IMR-90 (cell line): ENCODE data around the gene HOXA13. TPM values are rescaled to one million over a fixed set of nuclear protein-coding genes. Genes with fewer than 3 reads are reported as not detected.

Source experiments
- ATAC-seq: fragments of 200-7000 bp; cut with Tn5 transposase; 2 replicates; pipeline ENCODE4 v1.9.1; 2020; ENCODE audit warnings: low read depth, mild to moderate bottlenecking, moderate library complexity
- BruUV-seq: library from RNA; stranded (reverse); fragments of 400-500 nt; replicated peaks from 2 replicates; lab custom pipeline; 2021; lab: Mats Ljungman, UMichigan
- CTCF ChIA-PET: fragments of 300-600 bp; formaldehyde crosslinking; extraction: SDS; loops from one replicate; lab custom pipeline; 2021; ENCODE audit warnings: antibody characterized with exemption; lab: Yijun Ruan, JAX
- POLR2A ChIA-PET: fragments of 300-600 bp; sonication (Branson Sonifier 250); formaldehyde crosslinking; loops from one replicate; lab custom pipeline; 2022; ENCODE audit warnings: antibody characterized with exemption; ENCODE audit not compliant: unreplicated experiment; lab: Charles Lee
- DNase-seq: peaks from one replicate; pipeline ENCODE4 v3.0.0; 2013
- H2AFZ ChIP-seq: replicated peaks from 2 replicates; pipeline ENCODE3; 2013; ENCODE audit warnings: low read length, mild to moderate bottlenecking; ENCODE audit not compliant: poor library complexity
- H2AK5ac ChIP-seq: 2 replicates; pipeline ENCODE4 v1.6.1; 2013; ENCODE audit warnings: low read depth, low read length, inconsistent platforms
- H2AK9ac ChIP-seq: replicated peaks from 2 replicates; pipeline ENCODE3; 2013; ENCODE audit warnings: mild to moderate bottlenecking, low read depth, low read length, moderate library complexity; ENCODE audit not compliant: poor library complexity
- H2BK120ac ChIP-seq: 2 replicates; pipeline ENCODE4 v1.6.1; 2013; ENCODE audit warnings: low read depth, low read length, inconsistent platforms
- H2BK15ac ChIP-seq: 3 replicates; pipeline ENCODE4 v1.6.1; 2013; ENCODE audit warnings: low read depth, low read length, inconsistent platforms
- H2BK20ac ChIP-seq: 2 replicates; pipeline ENCODE4 v1.6.1; 2013; ENCODE audit warnings: low read depth, mild to moderate bottlenecking, inconsistent platforms, low read length, moderate library complexity
- H2BK5ac ChIP-seq: 2 replicates; pipeline ENCODE4 v1.6.1; 2013; ENCODE audit warnings: mild to moderate bottlenecking, low read depth, low read length, inconsistent platforms; ENCODE audit not compliant: poor library complexity, severe bottlenecking
- H3K14ac ChIP-seq: replicated peaks from 2 replicates; pipeline ENCODE4 v1.6.1; 2013; ENCODE audit warnings: low read depth, low read length, inconsistent platforms
- H3K18ac ChIP-seq: 2 replicates; pipeline ENCODE4 v1.6.1; 2013; ENCODE audit warnings: low read depth, low read length, control low read depth
- H3K23ac ChIP-seq: 2 replicates; pipeline ENCODE4 v1.6.1; 2013; ENCODE audit warnings: low read depth, low read length, inconsistent platforms
- H3K27ac ChIP-seq: 2 replicates; pipeline ENCODE4 v1.5.1; 2013; ENCODE audit warnings: mild to moderate bottlenecking, control low read depth, low read length; ENCODE audit not compliant: insufficient read depth
- H3K27me3 ChIP-seq: 2 replicates; pipeline ENCODE4 v1.6.1; 2013; ENCODE audit warnings: low read length; ENCODE audit not compliant: control insufficient read depth, insufficient read depth
- H3K36me3 ChIP-seq: 2 replicates; pipeline ENCODE4 v1.6.1; 2013; ENCODE audit warnings: low read length, mixed read lengths; ENCODE audit not compliant: control insufficient read depth, insufficient read depth
- H3K4ac ChIP-seq: 2 replicates; pipeline ENCODE4 v1.6.1; 2013; ENCODE audit warnings: low read depth, low read length, inconsistent platforms
- H3K4me1 ChIP-seq: 2 replicates; pipeline ENCODE4 v1.6.1; 2013; ENCODE audit warnings: low read length, mixed read lengths; ENCODE audit not compliant: control insufficient read depth, insufficient read depth
- H3K4me2 ChIP-seq: 2 replicates; pipeline ENCODE4 v1.6.1; 2013; ENCODE audit warnings: low read depth, mild to moderate bottlenecking, control low read depth, low read length, moderate library complexity
- H3K4me3 ChIP-seq: 2 replicates; pipeline ENCODE4 v1.5.1; 2013; ENCODE audit warnings: low read depth, mild to moderate bottlenecking, control low read depth, low read length, moderate library complexity; ENCODE audit not compliant: insufficient read depth
- H3K56ac ChIP-seq: 2 replicates; pipeline ENCODE4 v1.6.1; 2013; ENCODE audit warnings: low read length, inconsistent platforms; ENCODE audit not compliant: insufficient read depth; ENCODE audit errors: extremely low read depth
- H3K79me1 ChIP-seq, 2 experiments: 2 replicates each; pipeline ENCODE4 v1.6.1; 2013; ENCODE audit warnings: low read length in 2 of 2, inconsistent platforms in 1 of 2, low read depth in 1 of 2
- H3K9ac ChIP-seq: 2 replicates; pipeline ENCODE4 v1.6.1; 2013; ENCODE audit warnings: low read depth, low read length, control low read depth
- H3K9me1 ChIP-seq: 2 replicates; pipeline ENCODE4 v1.6.1; 2013; ENCODE audit warnings: low read length, inconsistent platforms; ENCODE audit not compliant: insufficient read depth
- H3K9me3 ChIP-seq: 2 replicates; pipeline ENCODE4 v1.6.1; 2013; ENCODE audit warnings: low read length; ENCODE audit not compliant: control insufficient read depth, insufficient read depth
- H4K20me1 ChIP-seq: 2 replicates; pipeline ENCODE4 v1.6.1; 2013; ENCODE audit warnings: low read length, inconsistent platforms; ENCODE audit not compliant: insufficient read depth
- H4K5ac ChIP-seq: 2 replicates; pipeline ENCODE4 v1.6.1; 2013; ENCODE audit warnings: mild to moderate bottlenecking, low read depth, low read length, control low read depth
- H4K8ac ChIP-seq, 2 experiments: 2 replicates each; pipeline ENCODE4 v1.6.1; 2013; ENCODE audit warnings: low read depth in 2 of 2, low read length in 2 of 2, control low read depth in 1 of 2, inconsistent platforms in 1 of 2
- H4K91ac ChIP-seq: 2 replicates; pipeline ENCODE4 v1.6.1; 2013; ENCODE audit warnings: low read depth, low read length, inconsistent platforms; ENCODE audit not compliant: insufficient read depth
- CEBPB ChIP-seq: IDR thresholded peaks from 2 replicates; pipeline ENCODE4 v1.6.1; 2012; ENCODE audit warnings: low read depth, low read length, improper control_type of control experiment
- CHD1 ChIP-seq: IDR thresholded peaks from 2 replicates; pipeline ENCODE4 v1.6.1; 2012; ENCODE audit warnings: low read depth, low read length, improper control_type of control experiment
- ELK1 ChIP-seq: fragments of 150-350 bp; IDR thresholded peaks from 2 replicates; pipeline ENCODE4 v1.6.1; 2016; ENCODE audit warnings: low read depth, mild to moderate bottlenecking, low read length, moderate library complexity, borderline replicate concordance
- FOS ChIP-seq: fragments of 150-350 bp; IDR thresholded peaks from 2 replicates; pipeline ENCODE4 v1.6.1; 2016; ENCODE audit warnings: low read depth, low read length
- MAFK ChIP-seq: IDR thresholded peaks from 2 replicates; pipeline ENCODE4 v1.6.1; 2012; ENCODE audit warnings: low read depth, low read length, improper control_type of control experiment
- MXI1 ChIP-seq: IDR thresholded peaks from 2 replicates; pipeline ENCODE4 v1.6.1; 2012; ENCODE audit warnings: low read depth, mild to moderate bottlenecking, low read length, moderate library complexity, borderline replicate concordance
- NFE2L2 ChIP-seq: fragments of 150-350 bp; IDR thresholded peaks from 2 replicates; pipeline ENCODE4 v1.6.1; 2016; ENCODE audit warnings: low read depth, mild to moderate bottlenecking, low read length
- POLR2A ChIP-seq: IDR thresholded peaks from 2 replicates; pipeline ENCODE4 v1.6.1; 2012; ENCODE audit warnings: mild to moderate bottlenecking, low read depth, low read length
- RFX5 ChIP-seq: IDR thresholded peaks from 2 replicates; pipeline ENCODE4 v1.8.0; 2012; ENCODE audit warnings: low read depth, mild to moderate bottlenecking, low read length, moderate library complexity
- SMC3 ChIP-seq: fragments of 150-350 bp; IDR thresholded peaks from 2 replicates; pipeline ENCODE4 v1.6.1; 2016; ENCODE audit warnings: low read depth, mild to moderate bottlenecking, antibody characterized with exemption, low read length, moderate library complexity
- WGBS, 2 experiments: methylation state at CpG; one replicate each; pipeline versions ENCODE4 v1.1.5 to v1.1.7; 2013; ENCODE audit warnings: missing lambda C conversion rate in 2 of 2; ENCODE audit not compliant: insufficient read length in 1 of 2; ENCODE audit errors: extremely low coverage in 2 of 2; 5-methylcytosine and 5-hydroxymethylcytosine counted together
- dilution Hi-C: fragments of 300-500 bp; cut with HindIII; formaldehyde crosslinking; loops from one replicate; pipeline ENCODE4 v1.14.3; 2018; ENCODE audit warnings: low sequenced_read_pairs; ENCODE audit not compliant: unreplicated experiment
- in situ Hi-C: fragments of 300-500 bp; cut with MboI; formaldehyde crosslinking; loops from 3 replicates; pipeline ENCODE4 v1.14.3; 2019; ENCODE audit warnings: low sequenced_read_pairs, inconsistent platforms, mixed read lengths
- intact Hi-C: fragments of 100-400 bp; cut with micrococcal nuclease; formaldehyde crosslinking; loops from 2 replicates; pipeline ENCODE4 v1.10.0; 2022
- polyA plus RNA-seq, 3 experiments: library from polyadenylated mRNA; depleted of rRNA; stranded (reverse); fragments of >200 nt; gene quantifications; 2 replicates each; pipeline ENCODE4 v1.2.3, GENCODE V29; 2012; ENCODE audit warnings: low replicate concordance in 1 of 3
- total RNA-seq: library from RNA; depleted of rRNA; stranded (reverse); fragments of >200 nt; gene quantifications from 2 replicates; pipeline ENCODE4 v1.2.3, GENCODE V29; 2012

The HOXA13 gene
- total and polyA plus RNA-seq, 2 of the 4 experiments (the other 2 are of a cell fraction), result not detected

- Histone ChIP-seq H3K4me3 (no peak overlapping the region), H3K9me3 (peaks cover 7% of the 10 kb centered on the region; the same call in 1 of the 2 replicates), H2AFZ (no peak overlapping the region), H2AK5ac (no peak overlapping the region), H3K79me1 (no peaks in the 10 kb centered on the region), H4K8ac (no peak overlapping the region), H3K9ac (no peak overlapping the region), H2BK120ac (no peak overlapping the region), H3K18ac (no peak overlapping the region), H3K27me3 (peaks cover 78% of the 10 kb centered on the region), H3K27ac (no peak overlapping the region), H3K14ac (no peak overlapping the region), H3K9me1 (no peaks in the 10 kb centered on the region), H3K4me1 (no peaks in the 10 kb centered on the region), H3K56ac (no peak overlapping the region), H3K23ac (no peak overlapping the region), H2AK9ac (no peak overlapping the region), H3K4me2 (no peak overlapping the region), H3K36me3 (no peaks in the 10 kb centered on the region), H4K91ac (no peak overlapping the region), H2BK20ac (no peak overlapping the region), H2BK15ac (no peak overlapping the region), H3K4ac (no peak overlapping the region), H4K5ac (no peak overlapping the region), H4K20me1 (no peaks in the 10 kb centered on the region), H2BK5ac (no peak overlapping the region)
- dilution Hi-C loops (no loop called here), intact Hi-C loops (no loop called here), in situ Hi-C loops (no loop called here)
- no TSS peak for BruUV-seq
- ChIA-PET CTCF (no interaction called here), POLR2A (no interaction called here)
- TF ChIP-seq MAFK, result no peak
- TF ChIP-seq NFE2L2, result no peak
- TF ChIP-seq CEBPB, result no peak
- no peak for TF ChIP-seq MXI1
- no peak for TF ChIP-seq ELK1
- TF ChIP-seq SMC3, result no peak
- TF ChIP-seq POLR2A, result no peak
- TF ChIP-seq FOS, result no peak
- TF ChIP-seq CHD1, result no peak
- TF ChIP-seq RFX5, result no peak
- no peak for ATAC-seq
- WGBS, 2 experiments, result no CpG with 5 or more reads among the region's 3 CpGs
- no peak for DNase-seq
Observed at GRCh38 chr7:27221201-27221797, 21.4 kb upstream of the HOXA13 start.
